ENCODE data around the gene RPS19.

RPS19 gene

GRCh38 chr19:41904118-41904870, 44.2 kb downstream of the RPS19 start:
- no peak for TF ChIP-seq SPI1 (IDR thresholded peaks at IDR 0.05; ENCODE audit: low read depth, low read length)
- no peak for TF ChIP-seq POLR2A (IDR thresholded peaks at IDR 0.05; ENCODE audit: low read depth, low read length)
- no peak for TF ChIP-seq TAF1 (IDR thresholded peaks at IDR 0.05; ENCODE audit: low read depth, low read length)
- TF ChIP-seq POU2F2 (IDR thresholded peaks at IDR 0.05; ENCODE audit: low read depth, low read length), result no peak

GRCh38 chr19:41905273-41906002, 45.4 kb downstream of the RPS19 start:
- DNase-seq (ENCODE audit: insufficient read length, low spot score) (no peak), FAIRE-seq (no peak)
- TF ChIP-seq PAX5 (IDR thresholded peaks at IDR 0.05; ENCODE audit: insufficient read depth, low read length, severe bottlenecking) (no peak), TAF1 (IDR thresholded peaks at IDR 0.05; ENCODE audit: low read depth, low read length) (no peak), POU2F2 (IDR thresholded peaks at IDR 0.05; ENCODE audit: low read depth, low read length) (no peak), SPI1 (IDR thresholded peaks at IDR 0.05; ENCODE audit: low read depth, low read length) (no peak), POLR2AphosphoS5 (IDR thresholded peaks at IDR 0.05; ENCODE audit: low read depth, low read length) (no peak), POLR2A (IDR thresholded peaks at IDR 0.05; ENCODE audit: low read depth, low read length) (no peak)

More at GRCh38 chr19:41904118-41904870, 44.2 kb downstream of the RPS19 start:
- FAIRE-seq (no peak), DNase-seq (ENCODE audit: insufficient read length, low spot score) (no peak)

DNA sequence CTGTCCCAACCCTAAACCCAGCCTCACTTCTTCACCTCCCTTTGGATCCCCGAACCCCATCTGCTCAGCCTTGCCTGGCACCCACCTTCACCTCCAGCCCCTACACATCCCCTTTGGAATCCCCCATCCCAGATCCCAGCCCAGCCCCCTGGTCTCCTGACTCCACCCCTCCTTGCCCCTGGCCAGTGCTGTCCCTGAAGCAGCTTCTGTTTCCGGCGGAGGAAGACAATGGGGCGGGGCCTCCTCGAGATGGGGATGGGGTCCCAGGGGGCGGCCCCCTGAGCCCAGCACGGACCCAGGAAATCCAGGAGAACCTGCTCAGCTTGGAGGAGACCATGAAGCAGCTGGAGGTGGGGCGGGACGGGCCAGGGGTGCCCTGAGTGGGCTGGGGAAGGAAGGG, 46.2 kb downstream of the RPS19 start:
- no peak for FAIRE-seq
- no peak for TF ChIP-seq SPI1 (IDR thresholded peaks at IDR 0.05; ENCODE audit: low read depth, low read length)
- TF ChIP-seq POLR2AphosphoS5 (IDR thresholded peaks at IDR 0.05; ENCODE audit: low read depth, low read length), result no peak
- no peak for TF ChIP-seq TAF1 (IDR thresholded peaks at IDR 0.05; ENCODE audit: low read depth, low read length)
- TF ChIP-seq POLR2A (IDR thresholded peaks at IDR 0.05; ENCODE audit: low read depth, low read length), result no peak
- no peak for TF ChIP-seq POU2F2 (IDR thresholded peaks at IDR 0.05; ENCODE audit: low read depth, low read length)
- TF ChIP-seq PAX5 (IDR thresholded peaks at IDR 0.05; ENCODE audit: insufficient read depth, low read length, severe bottlenecking), result no peak

GRCh38 chr19:41906916-41907680, 47.0 kb downstream of the RPS19 start:
- DNase-seq (ENCODE audit: insufficient read length, low spot score), result no peak
- TF ChIP-seq POU2F2 (IDR thresholded peaks at IDR 0.05; ENCODE audit: low read depth, low read length) (no peak), TAF1 (IDR thresholded peaks at IDR 0.05; ENCODE audit: low read depth, low read length) (no peak), PAX5 (IDR thresholded peaks at IDR 0.05; ENCODE audit: insufficient read depth, low read length, severe bottlenecking) (no peak), SPI1 (IDR thresholded peaks at IDR 0.05; ENCODE audit: low read depth, low read length) (no peak), POLR2AphosphoS5 (IDR thresholded peaks at IDR 0.05; ENCODE audit: low read depth, low read length) (no peak), POLR2A (IDR thresholded peaks at IDR 0.05; ENCODE audit: low read depth, low read length) (no peak)
- no peak for FAIRE-seq

More for the DNA sequence above, 46.2 kb downstream of the RPS19 start:
- no peak for DNase-seq (ENCODE audit: insufficient read length, low spot score)

- no peak for FAIRE-seq
- TF ChIP-seq SPI1 (IDR thresholded peaks at IDR 0.05; ENCODE audit: low read depth, low read length), result no peak
- TF ChIP-seq POLR2AphosphoS5 (IDR thresholded peaks at IDR 0.05; ENCODE audit: low read depth, low read length), result no peak
- TF ChIP-seq POU2F2 (IDR thresholded peaks at IDR 0.05; ENCODE audit: low read depth, low read length), result no peak
- TF ChIP-seq PAX5 (IDR thresholded peaks at IDR 0.05; ENCODE audit: insufficient read depth, low read length, severe bottlenecking), result no peak
- no peak for TF ChIP-seq POLR2A (IDR thresholded peaks at IDR 0.05; ENCODE audit: low read depth, low read length)
- no peak for TF ChIP-seq TAF1 (IDR thresholded peaks at IDR 0.05; ENCODE audit: low read depth, low read length)
Observed at GRCh38 chr19:41907994-41908615, 48.0 kb downstream of the RPS19 start.

DNA sequence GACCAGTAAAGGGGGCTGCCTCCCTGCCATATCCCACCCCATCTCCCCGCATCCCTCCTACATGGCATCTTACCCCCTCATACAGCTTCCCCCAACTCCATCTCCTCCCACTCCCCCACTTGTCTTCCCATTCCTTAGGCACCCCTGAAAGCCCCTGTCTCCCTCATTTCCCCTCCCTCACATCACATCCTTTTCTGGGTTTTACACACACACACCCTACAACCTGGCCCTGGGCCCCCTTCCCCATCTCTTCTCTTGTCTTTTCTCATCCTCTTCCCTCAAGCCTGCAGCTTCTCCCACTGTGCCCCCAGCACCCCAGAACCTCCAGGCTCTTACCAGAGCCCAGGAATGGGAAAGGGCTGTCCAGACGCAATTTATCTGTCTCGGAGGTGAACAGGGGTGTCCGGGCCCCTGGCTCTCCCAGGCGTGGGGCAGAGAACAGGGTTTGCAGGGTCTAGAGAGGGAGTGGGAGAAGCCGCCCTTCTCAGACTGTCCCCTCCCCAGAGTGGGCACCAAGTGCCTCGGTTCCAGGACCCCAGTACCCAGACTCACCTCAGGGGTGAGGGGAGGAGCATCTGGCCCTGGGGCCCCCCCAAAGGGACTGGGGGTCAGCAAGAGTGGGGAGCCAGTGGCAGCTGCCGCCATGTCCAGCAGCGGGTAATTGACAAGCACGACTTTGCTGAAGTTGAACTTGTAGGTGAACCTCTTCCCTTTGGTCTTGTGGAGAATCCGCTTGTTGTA, 48.8 kb downstream of the RPS19 start:
- no peak for FAIRE-seq
- TF ChIP-seq POLR2A (IDR thresholded peaks at IDR 0.05; ENCODE audit: low read depth, low read length) (no peak), SPI1 (IDR thresholded peaks at IDR 0.05; ENCODE audit: low read depth, low read length) (no peak), POU2F2 (IDR thresholded peaks at IDR 0.05; ENCODE audit: low read depth, low read length) (no peak), PAX5 (IDR thresholded peaks at IDR 0.05; ENCODE audit: insufficient read depth, low read length, severe bottlenecking) (no peak), POLR2AphosphoS5 (IDR thresholded peaks at IDR 0.05; ENCODE audit: low read depth, low read length) (no peak), TAF1 (IDR thresholded peaks at IDR 0.05; ENCODE audit: low read depth, low read length) (no peak)
- DNase-seq (ENCODE audit: insufficient read length, low spot score), result no peak

More at GRCh38 chr19:41907994-41908615, 48.0 kb downstream of the RPS19 start:
- no peak for DNase-seq (ENCODE audit: insufficient read length, low spot score)

- FAIRE-seq, result no peak
- DNase-seq (ENCODE audit: insufficient read length, low spot score), result no peak
- TF ChIP-seq TAF1 (IDR thresholded peaks at IDR 0.05; ENCODE audit: low read depth, low read length) (no peak), POU2F2 (IDR thresholded peaks at IDR 0.05; ENCODE audit: low read depth, low read length) (no peak), PAX5 (IDR thresholded peaks at IDR 0.05; ENCODE audit: insufficient read depth, low read length, severe bottlenecking) (no peak), POLR2A (IDR thresholded peaks at IDR 0.05; ENCODE audit: low read depth, low read length) (no peak), POLR2AphosphoS5 (IDR thresholded peaks at IDR 0.05; ENCODE audit: low read depth, low read length) (no peak), SPI1 (IDR thresholded peaks at IDR 0.05; ENCODE audit: low read depth, low read length) (no peak)
Observed at GRCh38 chr19:41909706-41910105, 49.7 kb downstream of the RPS19 start.

All from GM12891 (cell line).